Keratinocyte (primary cell): ENCODE data around the gene PSME3.

ENCODE experiments used
- EZH2 ChIP-seq: IDR thresholded peaks from one replicate; pipeline ENCODE4 v1.6.1; 2012; ENCODE audit warnings: inconsistent platforms, mild to moderate bottlenecking, low read length, moderate library complexity
- TF ChIP-seq, protein P1 (sequence below), 3 experiments: IDR thresholded peaks in 1 of 3; conservative IDR thresholded peaks in 1 of 3; optimal IDR thresholded peaks in 1 of 3; 2 replicates in 2 of 3; 3 replicates in 1 of 3; pipeline versions ENCODE3 to v1.5.1; 2011; ENCODE audit warnings: low read length in 3 of 3, mild to moderate bottlenecking in 3 of 3, moderate library complexity in 2 of 3, control low read depth in 1 of 3, inconsistent platforms in 1 of 3; ENCODE audit not compliant: insufficient read depth in 2 of 3; ENCODE audit errors: extremely low read depth in 1 of 3

DNA sequence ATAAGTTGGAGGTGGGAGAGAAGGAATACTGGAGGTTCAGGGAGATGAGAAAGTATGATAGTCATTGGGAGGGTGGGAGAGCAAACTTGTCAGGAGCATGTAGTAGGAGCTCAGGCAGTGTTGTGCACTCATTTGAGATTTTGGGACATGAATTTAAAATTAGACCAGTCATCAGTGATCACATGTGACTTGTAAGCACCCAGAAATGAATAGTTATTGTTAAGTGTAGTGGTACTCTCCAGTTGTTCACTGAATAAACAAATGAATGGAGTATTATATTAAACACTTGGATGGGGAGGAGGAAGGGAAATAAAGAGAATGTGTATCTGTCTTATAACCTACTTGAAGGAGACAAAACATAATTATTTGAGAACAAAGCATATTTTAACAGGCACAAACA, 2.2 kb upstream of the PSME3 start:
- TF ChIP-seq, protein P1, sequence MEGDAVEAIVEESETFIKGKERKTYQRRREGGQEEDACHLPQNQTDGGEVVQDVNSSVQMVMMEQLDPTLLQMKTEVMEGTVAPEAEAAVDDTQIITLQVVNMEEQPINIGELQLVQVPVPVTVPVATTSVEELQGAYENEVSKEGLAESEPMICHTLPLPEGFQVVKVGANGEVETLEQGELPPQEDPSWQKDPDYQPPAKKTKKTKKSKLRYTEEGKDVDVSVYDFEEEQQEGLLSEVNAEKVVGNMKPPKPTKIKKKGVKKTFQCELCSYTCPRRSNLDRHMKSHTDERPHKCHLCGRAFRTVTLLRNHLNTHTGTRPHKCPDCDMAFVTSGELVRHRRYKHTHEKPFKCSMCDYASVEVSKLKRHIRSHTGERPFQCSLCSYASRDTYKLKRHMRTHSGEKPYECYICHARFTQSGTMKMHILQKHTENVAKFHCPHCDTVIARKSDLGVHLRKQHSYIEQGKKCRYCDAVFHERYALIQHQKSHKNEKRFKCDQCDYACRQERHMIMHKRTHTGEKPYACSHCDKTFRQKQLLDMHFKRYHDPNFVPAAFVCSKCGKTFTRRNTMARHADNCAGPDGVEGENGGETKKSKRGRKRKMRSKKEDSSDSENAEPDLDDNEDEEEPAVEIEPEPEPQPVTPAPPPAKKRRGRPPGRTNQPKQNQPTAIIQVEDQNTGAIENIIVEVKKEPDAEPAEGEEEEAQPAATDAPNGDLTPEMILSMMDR (optimal IDR thresholded peaks at IDR 0.05 in 1 of 3, IDR thresholded peaks at IDR 0.05 in 1 of 3, conservative IDR thresholded peaks at IDR 0.05 in 1 of 3; ENCODE audit: extremely low read depth in 1 of 3, insufficient read depth in 2 of 3, low read length in 3 of 3): no peak
- TF ChIP-seq EZH2: no peak
